DOHH2 (cell line): ENCODE data around the gene DENND5B.
"Not testable (repeated sequence)": the region's sequence is repeated elsewhere in the genome, so short reads cannot be mapped to it uniquely, and the experiment has no call there.

Experiments
- H3F3A ChIP-seq: fragments of 200-600 bp; sonication (generic), shearing (Covaris generic); 2 replicates; pipeline ENCODE4 v1.6.0; 2016; ENCODE audit warnings: antibody characterized with exemption, mild to moderate bottlenecking; ENCODE audit not compliant: control insufficient read depth, insufficient read depth
- H3K27ac ChIP-seq: fragments of 200-600 bp; sonication (generic); 2 replicates; pipeline ENCODE4 v1.5.1; 2014; ENCODE audit warnings: low read depth, mild to moderate bottlenecking, low read length, moderate library complexity
- H3K27me3 ChIP-seq: fragments of 200-600 bp; sonication (generic); 2 replicates; pipeline ENCODE4 v1.6.1; 2014; ENCODE audit warnings: mild to moderate bottlenecking, low read length, mixed read lengths; ENCODE audit not compliant: control insufficient read depth
- H3K36me3 ChIP-seq: fragments of 200-600 bp; sonication (generic); 2 replicates; pipeline ENCODE4 v1.6.1; 2014; ENCODE audit warnings: mild to moderate bottlenecking, low read length, moderate library complexity, mixed read lengths; ENCODE audit not compliant: control insufficient read depth
- H3K4me1 ChIP-seq: fragments of 200-600 bp; sonication (generic); 2 replicates; pipeline ENCODE4 v1.6.1; 2014; ENCODE audit warnings: mild to moderate bottlenecking, low read length, mixed read lengths; ENCODE audit not compliant: control insufficient read depth
- H3K4me2 ChIP-seq: fragments of 200-600 bp; sonication (generic); 2 replicates; pipeline ENCODE4 v1.6.0; 2014; ENCODE audit warnings: mild to moderate bottlenecking, low read length, moderate library complexity
- H3K4me3 ChIP-seq: fragments of 200-600 bp; sonication (generic); 2 replicates; pipeline ENCODE4 v1.5.1; 2014; ENCODE audit warnings: mild to moderate bottlenecking, low read length, mixed read lengths
- H3K79me2 ChIP-seq: fragments of 200-600 bp; sonication (generic); 2 replicates; pipeline ENCODE4 v1.6.1; 2014; ENCODE audit warnings: mild to moderate bottlenecking, low read length, mixed read lengths; ENCODE audit not compliant: control insufficient read depth
- H3K9me2 ChIP-seq: fragments of 200-600 bp; sonication (generic); replicated peaks from 2 replicates; pipeline ENCODE4 v1.6.1; 2014; ENCODE audit warnings: mild to moderate bottlenecking, low read length, mixed read lengths; ENCODE audit not compliant: control insufficient read depth
- H3K9me3 ChIP-seq: fragments of 200-600 bp; sonication (generic); 2 replicates; pipeline ENCODE4 v1.6.1; 2014; ENCODE audit warnings: antibody characterized with exemption, low read length, mixed read lengths; ENCODE audit not compliant: control insufficient read depth, insufficient read depth
- H4K20me1 ChIP-seq: fragments of 200-600 bp; sonication (generic); 2 replicates; pipeline ENCODE4 v1.6.0; 2014; ENCODE audit warnings: low read depth, mild to moderate bottlenecking, antibody characterized with exemption, low read length, moderate library complexity; ENCODE audit not compliant: control insufficient read depth, insufficient read depth
- EZH2phosphoT487 ChIP-seq: fragments of 200-600 bp; sonication (generic); IDR thresholded peaks from 2 replicates; pipeline ENCODE4 v1.6.1; 2017; ENCODE audit warnings: borderline replicate concordance, mild to moderate bottlenecking, antibody characterized with exemption, low read length, moderate library complexity, mixed read lengths
- TF ChIP-seq, protein P1 (sequence below): fragments of 200-600 bp; sonication (generic); IDR thresholded peaks from one replicate; pipeline ENCODE4 v1.5.1; 2014; ENCODE audit warnings: antibody characterized with exemption, mild to moderate bottlenecking, low read depth, low read length; ENCODE audit not compliant: poor library complexity, severe bottlenecking

DENND5B gene

GRCh38 chr12:31388713-31389112 is 202.2 kb downstream of the DENND5B start:
- no peaks in the 10 kb centered on the region for H3K27me3 ChIP-seq
- no peaks in the 10 kb centered on the region for H4K20me1 ChIP-seq
- H3K27ac ChIP-seq = no peak overlapping the region
- H3K4me1 ChIP-seq = no peaks in the 10 kb centered on the region
- no peaks in the 10 kb centered on the region for H3K79me2 ChIP-seq
- no peak overlapping the region for H3K4me3 ChIP-seq
- TF ChIP-seq EZH2phosphoT487 = no peak
- TF ChIP-seq, protein P1, sequence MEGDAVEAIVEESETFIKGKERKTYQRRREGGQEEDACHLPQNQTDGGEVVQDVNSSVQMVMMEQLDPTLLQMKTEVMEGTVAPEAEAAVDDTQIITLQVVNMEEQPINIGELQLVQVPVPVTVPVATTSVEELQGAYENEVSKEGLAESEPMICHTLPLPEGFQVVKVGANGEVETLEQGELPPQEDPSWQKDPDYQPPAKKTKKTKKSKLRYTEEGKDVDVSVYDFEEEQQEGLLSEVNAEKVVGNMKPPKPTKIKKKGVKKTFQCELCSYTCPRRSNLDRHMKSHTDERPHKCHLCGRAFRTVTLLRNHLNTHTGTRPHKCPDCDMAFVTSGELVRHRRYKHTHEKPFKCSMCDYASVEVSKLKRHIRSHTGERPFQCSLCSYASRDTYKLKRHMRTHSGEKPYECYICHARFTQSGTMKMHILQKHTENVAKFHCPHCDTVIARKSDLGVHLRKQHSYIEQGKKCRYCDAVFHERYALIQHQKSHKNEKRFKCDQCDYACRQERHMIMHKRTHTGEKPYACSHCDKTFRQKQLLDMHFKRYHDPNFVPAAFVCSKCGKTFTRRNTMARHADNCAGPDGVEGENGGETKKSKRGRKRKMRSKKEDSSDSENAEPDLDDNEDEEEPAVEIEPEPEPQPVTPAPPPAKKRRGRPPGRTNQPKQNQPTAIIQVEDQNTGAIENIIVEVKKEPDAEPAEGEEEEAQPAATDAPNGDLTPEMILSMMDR = no peak
- H3K9me3 ChIP-seq = no peaks in the 10 kb centered on the region
- H3K9me2 ChIP-seq = no peaks in the 10 kb centered on the region
- H3F3A ChIP-seq = no peaks in the 10 kb centered on the region
- no peaks in the 10 kb centered on the region for H3K36me3 ChIP-seq
- no peak overlapping the region for H3K4me2 ChIP-seq

- Histone ChIP-seq H3K9me2 (no peaks in the 10 kb centered on the region), H3K79me2 (no peaks in the 10 kb centered on the region), H3K4me3 (no peak overlapping the region), H3K4me2 (no peak overlapping the region), H3K27ac (no peak overlapping the region), H3K4me1 (no peaks in the 10 kb centered on the region), H3K27me3 (no peaks in the 10 kb centered on the region), H3K9me3 (no peaks in the 10 kb centered on the region), H3K36me3 (no peaks in the 10 kb centered on the region), H4K20me1 (no peaks in the 10 kb centered on the region), H3F3A (no peaks in the 10 kb centered on the region; the same call in 1 of the 2 replicates)
- TF ChIP-seq, protein P1 = no peak
- TF ChIP-seq EZH2phosphoT487 = no peak
Measured at GRCh38 chr12:31387466-31387865, 203.5 kb downstream of the DENND5B start.

GRCh38 chr12:31387011-31387410 is 203.9 kb downstream of the DENND5B start:
- TF ChIP-seq, protein P1 = no peak
- no peak for TF ChIP-seq EZH2phosphoT487
- H3K4me3 ChIP-seq = no peak overlapping the region

GRCh38 chr12:31386364-31386777 is 204.6 kb downstream of the DENND5B start:
- TF ChIP-seq, protein P1 = no peak
- no peak for TF ChIP-seq EZH2phosphoT487
- Histone ChIP-seq H3K4me3 (no peak overlapping the region), H3K27me3 (no peaks in the 10 kb centered on the region)

More at GRCh38 chr12:31387011-31387410, 203.9 kb downstream of the DENND5B start:
- Histone ChIP-seq H3K27ac (no peak overlapping the region), H3F3A (no peaks in the 10 kb centered on the region; the same call in 1 of the 2 replicates), H3K27me3 (no peaks in the 10 kb centered on the region), H3K4me1 (no peaks in the 10 kb centered on the region), H3K9me2 (no peaks in the 10 kb centered on the region), H3K79me2 (no peaks in the 10 kb centered on the region), H4K20me1 (no peaks in the 10 kb centered on the region), H3K9me3 (no peaks in the 10 kb centered on the region), H3K4me2 (no peak overlapping the region), H3K36me3 (no peaks in the 10 kb centered on the region)

DNA sequence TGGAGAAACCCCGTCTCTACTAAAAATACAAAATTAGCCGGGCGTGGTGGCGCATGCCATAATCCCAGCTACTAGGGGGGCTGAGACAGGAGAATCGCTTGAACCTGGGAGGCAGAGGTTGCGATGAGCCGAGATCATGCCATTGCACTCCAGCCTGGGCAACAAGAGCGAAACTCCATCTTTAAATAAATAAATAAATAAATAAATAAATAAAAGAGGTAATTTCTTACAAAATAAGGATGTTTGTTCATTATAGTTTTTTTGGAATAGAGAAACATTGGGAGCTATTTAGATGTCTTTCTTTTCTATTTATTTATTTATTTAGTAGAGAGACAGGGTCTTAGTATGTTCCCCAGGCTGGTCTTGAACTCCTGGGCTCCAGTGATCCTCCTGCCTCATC is 213.7 kb downstream of the DENND5B start:
- not testable (repeated sequence) for H4K20me1 ChIP-seq, H3K4me3 ChIP-seq, H3K4me1 ChIP-seq, H3K9me3 ChIP-seq, H3K4me2 ChIP-seq, H3K79me2 ChIP-seq, H3K27me3 ChIP-seq, H3K36me3 ChIP-seq, H3F3A ChIP-seq, H3K27ac ChIP-seq, H3K9me2 ChIP-seq

More at GRCh38 chr12:31386364-31386777, 204.6 kb downstream of the DENND5B start:
- Histone ChIP-seq H4K20me1 (no peaks in the 10 kb centered on the region), H3K9me2 (no peaks in the 10 kb centered on the region), H3K4me1 (no peaks in the 10 kb centered on the region), H3K9me3 (no peaks in the 10 kb centered on the region), H3K4me2 (no peak overlapping the region), H3F3A (no peaks in the 10 kb centered on the region; the same call in 1 of the 2 replicates), H3K27ac (no peak overlapping the region), H3K36me3 (no peaks in the 10 kb centered on the region), H3K79me2 (no peaks in the 10 kb centered on the region)
